Measurements from ENCODE around the gene ABHD14A. TPM values are rescaled to one million over a fixed set of nuclear protein-coding genes. Genes with fewer than 3 reads are reported as not detected.

The ABHD14A gene
- total and polyA plus RNA-seq, 2 of the 13 experiments (the other 11 are each of a cell fraction or from before 2014, with no cell fraction given), result 29.5 to 46.9 TPM

- TF ChIP-seq UBTF (CRISPR knock-in tag; IDR thresholded peaks at IDR 0.05) (peak; percentile 75), NFYC (CRISPR knock-in tag; IDR thresholded peaks at IDR 0.05) (0 out of 2 replicates have a peak, but pooled peaks have one; percentile 34), MYC (CRISPR knock-in tag; IDR thresholded peaks at IDR 0.05; ENCODE audit: borderline replicate concordance) (peak; percentile 100), GTF3A (CRISPR knock-in tag; conservative IDR thresholded peaks at IDR 0.05) (no peak), ZNF343 (CRISPR knock-in tag; IDR thresholded peaks at IDR 0.05) (no peak), KDM2A (CRISPR knock-in tag; IDR thresholded peaks at IDR 0.05; ENCODE audit: borderline replicate concordance, low read depth) (peak; percentile 92), ZNF816 (CRISPR knock-in tag; IDR thresholded peaks at IDR 0.05; ENCODE audit: borderline replicate concordance) (no peak), RAD21 (CRISPR knock-in tag; IDR thresholded peaks at IDR 0.05) (peak; percentile 29; the same call in 1 of the 2 replicates), CCDC6 (CRISPR knock-in tag; IDR thresholded peaks at IDR 0.05) (0 out of 2 replicates have a peak, but pooled peaks have one; percentile 24), PRPF4 (IDR thresholded peaks at IDR 0.05; ENCODE audit: low read depth, low read length, poor library complexity, severe bottlenecking) (no peak), RCOR2 (CRISPR knock-in tag; IDR thresholded peaks at IDR 0.05) (peak; percentile 37; the same call in 1 of the 2 replicates), ZNF607 (CRISPR knock-in tag; IDR thresholded peaks at IDR 0.05; ENCODE audit: borderline replicate concordance) (0 out of 2 replicates have a peak, but pooled peaks have one; percentile 19)
- TF ChIP-seq, protein P1, sequence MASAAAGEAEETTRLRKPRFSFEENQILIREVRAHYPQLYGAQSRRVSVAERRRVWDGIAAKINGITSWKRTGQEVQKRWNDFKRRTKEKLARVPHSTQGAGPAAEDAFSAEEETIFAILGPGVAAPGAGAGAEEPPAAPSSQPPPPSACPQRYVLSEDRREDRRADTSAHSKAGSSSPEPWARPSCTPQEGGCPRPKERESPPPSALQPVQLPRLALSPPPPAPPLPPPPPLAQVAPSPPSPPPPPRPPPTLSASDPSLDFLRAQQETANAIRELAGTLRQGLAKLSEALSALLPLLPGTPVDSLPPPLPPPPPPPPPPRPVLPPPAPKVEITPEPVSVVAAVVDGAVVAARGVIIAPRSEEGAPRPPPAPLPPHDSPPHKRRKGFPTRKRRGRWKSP (CRISPR knock-in tag; IDR thresholded peaks at IDR 0.05), result peak; percentile 86
- TF ChIP-seq, protein P2, sequence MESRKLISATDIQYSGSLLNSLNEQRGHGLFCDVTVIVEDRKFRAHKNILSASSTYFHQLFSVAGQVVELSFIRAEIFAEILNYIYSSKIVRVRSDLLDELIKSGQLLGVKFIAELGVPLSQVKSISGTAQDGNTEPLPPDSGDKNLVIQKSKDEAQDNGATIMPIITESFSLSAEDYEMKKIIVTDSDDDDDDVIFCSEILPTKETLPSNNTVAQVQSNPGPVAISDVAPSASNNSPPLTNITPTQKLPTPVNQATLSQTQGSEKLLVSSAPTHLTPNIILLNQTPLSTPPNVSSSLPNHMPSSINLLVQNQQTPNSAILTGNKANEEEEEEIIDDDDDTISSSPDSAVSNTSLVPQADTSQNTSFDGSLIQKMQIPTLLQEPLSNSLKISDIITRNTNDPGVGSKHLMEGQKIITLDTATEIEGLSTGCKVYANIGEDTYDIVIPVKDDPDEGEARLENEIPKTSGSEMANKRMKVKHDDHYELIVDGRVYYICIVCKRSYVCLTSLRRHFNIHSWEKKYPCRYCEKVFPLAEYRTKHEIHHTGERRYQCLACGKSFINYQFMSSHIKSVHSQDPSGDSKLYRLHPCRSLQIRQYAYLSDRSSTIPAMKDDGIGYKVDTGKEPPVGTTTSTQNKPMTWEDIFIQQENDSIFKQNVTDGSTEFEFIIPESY (CRISPR knock-in tag; IDR thresholded peaks at IDR 0.05), result peak; percentile 58
Observed at GRCh38 chr3:51995346-51996163, 20.7 kb downstream of the ABHD14A start, which contains the start of gene RPL29 (continued).

Data from HepG2 (cell line).